GM19043 (cell line): ENCODE data around the gene MAB21L4.

Experiments
- ATAC-seq: cut with Tn5 transposase; IDR thresholded peaks from one replicate; pipeline ENCODE4 v1.9.1; 2021; ENCODE audit warnings: low read depth; ENCODE audit not compliant: unreplicated experiment

The MAB21L4 gene

GRCh38 chr2:240913810-240914644, 18.1 kb upstream of the MAB21L4 start:
- no peak for ATAC-seq

GRCh38 chr2:240912878-240913809, 17.2 kb upstream of the MAB21L4 start:
- ATAC-seq, result no peak

DNA sequence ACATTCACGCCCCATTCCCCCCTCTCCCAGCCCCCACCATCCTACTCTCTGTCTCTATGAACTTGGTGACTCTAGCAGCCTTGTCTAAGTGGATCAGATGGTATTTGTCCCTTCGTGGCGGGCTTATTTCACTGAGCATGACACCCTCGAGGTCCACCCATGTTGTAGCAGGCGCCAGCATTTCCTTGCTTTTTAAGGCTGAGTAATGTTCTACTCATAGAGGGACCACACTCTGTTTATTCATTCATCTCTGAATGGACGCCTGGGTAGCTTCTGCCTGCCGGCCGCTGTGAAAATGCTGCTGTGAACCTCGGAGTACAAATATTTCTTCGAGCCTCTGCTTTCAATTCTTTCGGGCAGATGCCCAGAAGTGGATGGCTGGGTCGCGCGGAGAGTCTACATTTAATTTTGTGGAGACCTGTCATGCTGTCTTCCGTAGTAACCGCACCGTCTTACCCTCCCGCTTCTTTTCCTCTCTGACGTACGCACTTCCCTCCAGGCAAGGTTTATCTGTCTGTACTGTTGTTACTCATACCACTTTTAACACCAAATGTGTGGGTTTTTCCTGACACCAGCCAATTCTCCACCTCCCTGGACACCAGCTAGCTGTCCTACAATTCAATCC, 15.8 kb upstream of the MAB21L4 start:
- no peak for ATAC-seq

- ATAC-seq, result no peak
These were observed 13.4 kb upstream of the MAB21L4 start for GRCh38 chr2:240909216-240909974.

DNA sequence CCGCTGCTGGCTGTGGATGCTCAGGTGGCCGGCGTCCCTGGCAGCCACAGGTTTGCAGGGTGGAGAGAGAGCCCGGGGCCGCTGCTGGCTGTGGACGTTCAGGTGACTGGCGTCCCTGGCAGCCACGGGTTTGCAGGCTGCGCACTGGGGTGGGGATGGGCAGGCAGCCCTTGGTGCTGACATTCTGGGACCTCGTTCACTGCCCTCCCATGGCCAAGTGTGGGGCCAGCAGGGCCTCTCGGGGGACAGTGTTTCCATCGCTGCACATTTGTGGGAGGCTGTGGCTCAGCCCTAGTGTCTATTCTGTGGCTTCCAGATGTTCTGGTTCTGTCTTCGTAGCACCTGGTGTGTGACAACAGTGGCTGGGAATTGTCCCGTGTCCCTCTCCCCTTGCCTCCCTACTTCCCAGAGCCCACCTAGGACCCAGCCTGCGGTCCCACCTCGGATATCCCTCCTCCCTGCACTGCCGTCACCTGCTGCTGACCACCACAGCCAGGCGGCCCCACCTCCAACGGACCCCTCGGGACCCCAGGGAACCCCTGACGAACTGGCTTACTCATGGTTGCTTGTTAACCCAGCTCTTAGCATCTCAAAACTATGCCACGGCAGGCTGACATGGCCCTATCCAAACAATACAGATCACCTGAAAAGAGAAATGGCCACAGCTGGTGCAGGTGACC, 11.1 kb upstream of the MAB21L4 start:
- no peak for ATAC-seq

DNA sequence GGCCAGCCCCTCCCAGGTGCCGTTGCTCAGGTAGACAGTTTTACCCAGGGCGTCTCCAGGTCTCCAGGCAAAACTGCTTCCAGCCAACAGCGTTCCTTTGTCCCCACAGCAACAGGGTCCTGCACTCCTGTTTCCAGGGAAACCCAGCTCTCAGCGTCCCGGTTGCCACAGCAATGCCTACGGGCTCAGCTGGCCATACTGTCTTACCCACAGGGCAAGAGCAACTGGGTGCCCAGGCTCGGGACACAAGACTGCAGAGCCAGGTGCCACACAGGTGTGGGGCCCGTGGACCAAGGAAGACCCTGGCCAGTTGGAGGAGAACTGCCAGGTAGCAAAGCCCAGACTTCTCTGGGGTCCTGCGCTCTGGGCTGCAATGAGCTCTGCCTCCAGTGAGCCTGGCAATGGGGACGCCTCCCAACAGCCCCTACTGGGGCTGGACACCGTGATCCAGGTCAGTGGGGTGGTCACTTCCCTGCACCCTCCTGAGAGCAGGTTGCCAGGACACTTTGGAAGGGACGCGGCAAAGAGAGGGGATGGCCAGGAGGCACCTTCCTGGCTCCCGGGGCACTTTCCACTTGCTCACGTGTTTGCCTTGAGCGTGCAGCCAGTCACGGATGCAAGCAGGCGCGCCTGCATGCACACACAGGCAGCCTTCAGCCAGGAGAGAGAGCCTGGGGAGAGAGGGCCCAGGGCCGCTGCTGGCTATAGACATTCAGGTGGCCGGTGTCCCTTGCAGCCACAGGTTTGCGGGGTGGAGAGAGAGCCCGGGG, 10.4 kb upstream of the MAB21L4 start, which contains the start of gene CROCC2:
CROCC2 (plus strand) TSS at position 196 of the 770 bp plus-strand sequence; CDS start at position 374, 178 bp downstream.
- ATAC-seq, result no peak

DNA sequence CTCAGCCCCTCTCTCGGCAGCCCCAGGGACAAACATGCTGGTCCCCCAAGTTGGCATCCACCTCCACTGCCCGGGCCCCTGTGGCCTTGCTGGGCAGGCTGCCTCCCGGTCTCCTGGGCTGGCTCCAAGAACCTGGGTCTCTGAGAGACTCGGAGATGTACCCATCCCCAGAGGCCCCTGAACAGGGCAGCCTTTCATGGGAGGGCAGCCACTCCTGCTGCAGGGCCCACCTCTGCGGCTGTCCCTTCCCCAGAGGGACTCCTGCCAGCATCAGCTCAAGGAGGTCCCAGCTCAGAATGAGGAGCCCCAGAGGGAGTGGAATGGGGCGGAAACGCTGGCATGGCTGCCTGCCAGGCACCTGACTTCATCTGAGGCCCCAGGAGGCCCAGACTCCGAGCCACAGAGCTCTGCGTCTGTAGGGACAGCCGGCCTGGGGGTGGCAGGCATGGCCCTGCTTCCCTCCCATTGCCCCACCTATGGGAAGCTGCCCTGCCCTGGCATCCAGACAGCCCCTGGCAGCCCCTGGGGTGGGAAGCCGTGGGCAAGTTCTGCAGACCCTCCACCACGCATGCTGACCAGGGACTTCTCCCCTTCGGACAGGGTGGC, 9.3 kb upstream of the MAB21L4 start:
- ATAC-seq, result no peak

- ATAC-seq, result no peak
These were observed 8.5 kb upstream of the MAB21L4 start for GRCh38 chr2:240904216-240905175.

- ATAC-seq, result no peak
These were observed 7.5 kb upstream of the MAB21L4 start for GRCh38 chr2:240903191-240904060.

GRCh38 chr2:240902615-240903041, 6.7 kb upstream of the MAB21L4 start:
- no peak for ATAC-seq

GRCh38 chr2:240901986-240902614, 6.1 kb upstream of the MAB21L4 start:
- ATAC-seq, result no peak

GRCh38 chr2:240900141-240900860, 4.3 kb upstream of the MAB21L4 start:
- no peak for ATAC-seq

GRCh38 chr2:240899468-240899865, 3.5 kb upstream of the MAB21L4 start:
- no peak for ATAC-seq

GRCh38 chr2:240898731-240899467, 2.9 kb upstream of the MAB21L4 start:
- ATAC-seq, result no peak
